RWPE2 (cell line): ENCODE results near the gene IGFL1.
"Not testable (repeated sequence)": the region's sequence is repeated elsewhere in the genome, so short reads cannot be mapped to it uniquely, and the experiment has no call there.

Experiments
- ATAC-seq: fragments of 200-7000 bp; cut with Tn5 transposase; 3 replicates; pipeline ENCODE4 v1.9.1; 2021; ENCODE audit warnings: low read depth
- DNase-seq: peaks from one replicate; pipeline ENCODE4 v3.0.0-alpha.2; 2020; ENCODE audit warnings: low spot score
- H3K27ac ChIP-seq: fragments of 450-650 bp; 2 replicates; pipeline ENCODE4 v1.5.1; 2017; ENCODE audit warnings: mild to moderate bottlenecking; ENCODE audit not compliant: poor library complexity, severe bottlenecking
- H3K27me3 ChIP-seq: fragments of 250-450 bp; sonication (Bioruptor Pico); 2 replicates; pipeline ENCODE4 v1.5.1; 2021; ENCODE audit warnings: mild to moderate bottlenecking, moderate library complexity; ENCODE audit not compliant: insufficient read depth, poor library complexity, severe bottlenecking
- H3K36me3 ChIP-seq: fragments of 250-450 bp; sonication (Bioruptor Pico); 2 replicates; pipeline ENCODE4 v1.5.1; 2020; ENCODE audit warnings: low read depth, mild to moderate bottlenecking, moderate library complexity
- H3K4me1 ChIP-seq: fragments of 250-450 bp; sonication (Bioruptor Pico); 2 replicates; pipeline ENCODE4 v1.5.1; 2021; ENCODE audit warnings: mild to moderate bottlenecking, moderate library complexity; ENCODE audit not compliant: insufficient read depth, poor library complexity, severe bottlenecking
- H3K4me3 ChIP-seq: fragments of 250-450 bp; sonication (Bioruptor Pico); 2 replicates; pipeline ENCODE4 v1.5.1; 2021; ENCODE audit warnings: mild to moderate bottlenecking, moderate library complexity; ENCODE audit not compliant: severe bottlenecking
- H3K9me3 ChIP-seq: fragments of 250-450 bp; sonication (Bioruptor Pico); 2 replicates; pipeline ENCODE4 v1.5.1; 2021; ENCODE audit warnings: mild to moderate bottlenecking, moderate library complexity; ENCODE audit not compliant: severe bottlenecking
- CTCF ChIP-seq: fragments of 450-650 bp; IDR thresholded peaks from one replicate; pipeline ENCODE4 v1.5.1; 2017; ENCODE audit warnings: mild to moderate bottlenecking, moderate library complexity; ENCODE audit not compliant: poor library complexity, severe bottlenecking

The IGFL1 gene

GRCh38 chr19:46217476-46217875 is 12.1 kb upstream of the IGFL1 start:
- H3K27me3 ChIP-seq, result no peaks in the 10 kb centered on the region
- H3K4me1 ChIP-seq, result peaks cover 12% of the 10 kb centered on the region
- H3K4me3 ChIP-seq, result no peak overlapping the region
- ATAC-seq (no peak), DNase-seq (no peak)
- H3K36me3 ChIP-seq, result no peaks in the 10 kb centered on the region
- H3K9me3 ChIP-seq, result no peaks in the 10 kb centered on the region
- H3K27ac ChIP-seq, result no peak overlapping the region
- no peak for TF ChIP-seq CTCF

GRCh38 chr19:46218160-46218559 is 11.4 kb upstream of the IGFL1 start:
- no peak for TF ChIP-seq CTCF
- ATAC-seq (no peak), DNase-seq (no peak)
- no peaks in the 10 kb centered on the region for H3K36me3 ChIP-seq
- H3K9me3 ChIP-seq, result no peaks in the 10 kb centered on the region
- no peak overlapping the region for H3K27ac ChIP-seq
- H3K27me3 ChIP-seq, result no peaks in the 10 kb centered on the region
- no peak overlapping the region for H3K4me3 ChIP-seq
- H3K4me1 ChIP-seq, result peaks cover 19% of the 10 kb centered on the region

- DNase-seq (no peak), ATAC-seq (no peak)
- Histone ChIP-seq H3K4me1 (peaks cover 19% of the 10 kb centered on the region), H3K27ac (no peak overlapping the region), H3K4me3 (no peak overlapping the region), H3K27me3 (no peaks in the 10 kb centered on the region), H3K9me3 (no peaks in the 10 kb centered on the region), H3K36me3 (no peaks in the 10 kb centered on the region)
- TF ChIP-seq CTCF, result no peak
Measured at GRCh38 chr19:46220038-46220615, 9.4 kb upstream of the IGFL1 start.

- Histone ChIP-seq H3K27ac (peak overlapping the region; percentile 61), H3K9me3 (no peaks in the 10 kb centered on the region), H3K36me3 (no peaks in the 10 kb centered on the region), H3K27me3 (no peaks in the 10 kb centered on the region), H3K4me3 (no peak overlapping the region), H3K4me1 (peaks cover 27% of the 10 kb centered on the region)
- no peak for TF ChIP-seq CTCF
- no peak for DNase-seq
- no peak for ATAC-seq
Measured at GRCh38 chr19:46221152-46221551, 8.4 kb upstream of the IGFL1 start.

GRCh38 chr19:46221981-46222610 is 7.4 kb upstream of the IGFL1 start:
- DNase-seq (peak; percentile 93), ATAC-seq (peak; percentile 91)
- Histone ChIP-seq H3K27me3 (no peaks in the 10 kb centered on the region), H3K4me3 (no peak overlapping the region), H3K36me3 (no peaks in the 10 kb centered on the region), H3K9me3 (no peaks in the 10 kb centered on the region), H3K27ac (peak overlapping the region; percentile 61), H3K4me1 (peaks cover 29% of the 10 kb centered on the region)
- no peak for TF ChIP-seq CTCF

GRCh38 chr19:46223787-46224186 is 5.8 kb upstream of the IGFL1 start:
- not testable (repeated sequence) for H3K4me3 ChIP-seq, ATAC-seq, H3K36me3 ChIP-seq, H3K27ac ChIP-seq, H3K9me3 ChIP-seq, H3K27me3 ChIP-seq, DNase-seq
- peaks cover 29% of the 10 kb centered on the region for H3K4me1 ChIP-seq
